AG08395 (cell line): Measurements from ENCODE around the gene CPAMD8.
"Not testable (repeated sequence)": the region's sequence is repeated elsewhere in the genome, so short reads cannot be mapped to it uniquely, and the experiment has no call there.

Experiments used
- DNase-seq: peaks from one replicate; pipeline ENCODE4 v3.0.0; 2012; ENCODE audit warnings: mixed read lengths, low spot score

The CPAMD8 gene

GRCh38 chr19:16946951-16947940 lies 79.4 kb downstream of the CPAMD8 start:
- no peak for DNase-seq

GRCh38 chr19:16945762-16946465 lies 80.7 kb downstream of the CPAMD8 start:
- no peak for DNase-seq

GRCh38 chr19:16945364-16945714 lies 81.3 kb downstream of the CPAMD8 start:
- DNase-seq = no peak

- DNase-seq = no peak
These were observed 81.8 kb downstream of the CPAMD8 start for GRCh38 chr19:16944626-16945363.

- DNase-seq = no peak
These were observed 82.5 kb downstream of the CPAMD8 start for GRCh38 chr19:16943942-16944625.

GRCh38 chr19:16943090-16943489 lies 83.5 kb downstream of the CPAMD8 start:
- not testable (repeated sequence) for DNase-seq

GRCh38 chr19:16942583-16942982 lies 84.0 kb downstream of the CPAMD8 start:
- DNase-seq = no peak

- DNase-seq = no peak
These were observed 86.0 kb downstream of the CPAMD8 start for GRCh38 chr19:16940626-16941025.

- not testable (repeated sequence) for DNase-seq
These were observed 86.5 kb downstream of the CPAMD8 start for GRCh38 chr19:16940063-16940462.

GRCh38 chr19:16938211-16938610 lies 88.4 kb downstream of the CPAMD8 start:
- no peak for DNase-seq

GRCh38 chr19:16937796-16938195 lies 88.8 kb downstream of the CPAMD8 start:
- not testable (repeated sequence) for DNase-seq

- DNase-seq = no peak
These were observed 89.7 kb downstream of the CPAMD8 start for GRCh38 chr19:16936901-16937300.

GRCh38 chr19:16934489-16934888 lies 92.1 kb downstream of the CPAMD8 start:
- DNase-seq = no peak

- no peak for DNase-seq
These were observed 95.3 kb downstream of the CPAMD8 start for GRCh38 chr19:16931306-16931705.

- DNase-seq = no peak
These were observed 95.9 kb downstream of the CPAMD8 start for GRCh38 chr19:16930753-16931152.

- no peak for DNase-seq
These were observed 97.7 kb downstream of the CPAMD8 start for GRCh38 chr19:16928916-16929315.

GRCh38 chr19:16928351-16928750 lies 98.3 kb downstream of the CPAMD8 start:
- no peak for DNase-seq

- no peak for DNase-seq
These were observed 98.7 kb downstream of the CPAMD8 start for GRCh38 chr19:16927883-16928282.

- no peak for DNase-seq
These were observed 103.7 kb downstream of the CPAMD8 start for GRCh38 chr19:16922949-16923348.

- DNase-seq = no peak
These were observed 104.0 kb downstream of the CPAMD8 start for GRCh38 chr19:16922592-16922934.

GRCh38 chr19:16921766-16922591 lies 104.6 kb downstream of the CPAMD8 start:
- no peak for DNase-seq
